Measurements from ENCODE around the gene DGCR2.

DGCR2 gene

DNA sequence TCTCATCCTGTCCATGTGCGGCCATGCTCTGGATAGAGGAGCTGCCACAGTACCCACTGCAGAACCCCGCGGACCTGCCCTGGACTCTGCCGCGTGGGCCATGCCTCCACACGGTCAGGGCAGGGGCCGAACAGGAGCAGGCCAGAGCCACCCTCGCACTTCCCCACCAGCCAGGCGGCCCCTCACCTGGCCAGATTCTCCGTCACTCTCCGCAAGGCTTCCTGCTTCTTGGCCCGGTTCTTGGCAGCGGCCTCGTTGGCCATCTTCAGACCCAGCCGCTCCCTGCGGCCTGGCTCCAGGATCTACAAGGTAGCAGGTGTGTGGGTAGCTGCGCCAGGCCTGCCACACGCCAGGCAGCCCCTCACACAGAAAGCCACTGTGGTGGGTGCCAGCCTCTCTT is 12.7 kb upstream of the DGCR2 start:
- Histone ChIP-seq H3K36me3 (ENCODE audit: control insufficient read depth, insufficient read depth, low read length) (peaks cover 50% of the 10 kb centered on the region), H3K4me3 (replicated peaks; ENCODE audit: low read depth, low read length) (no peak overlapping the region), H3K27me3 (replicated peaks; ENCODE audit: control insufficient read depth, insufficient read depth, low read length) (no peaks in the 10 kb centered on the region)
- no peak for DNase-seq (ENCODE audit: extremely low read depth, insufficient read length)
- TF ChIP-seq, protein P1, sequence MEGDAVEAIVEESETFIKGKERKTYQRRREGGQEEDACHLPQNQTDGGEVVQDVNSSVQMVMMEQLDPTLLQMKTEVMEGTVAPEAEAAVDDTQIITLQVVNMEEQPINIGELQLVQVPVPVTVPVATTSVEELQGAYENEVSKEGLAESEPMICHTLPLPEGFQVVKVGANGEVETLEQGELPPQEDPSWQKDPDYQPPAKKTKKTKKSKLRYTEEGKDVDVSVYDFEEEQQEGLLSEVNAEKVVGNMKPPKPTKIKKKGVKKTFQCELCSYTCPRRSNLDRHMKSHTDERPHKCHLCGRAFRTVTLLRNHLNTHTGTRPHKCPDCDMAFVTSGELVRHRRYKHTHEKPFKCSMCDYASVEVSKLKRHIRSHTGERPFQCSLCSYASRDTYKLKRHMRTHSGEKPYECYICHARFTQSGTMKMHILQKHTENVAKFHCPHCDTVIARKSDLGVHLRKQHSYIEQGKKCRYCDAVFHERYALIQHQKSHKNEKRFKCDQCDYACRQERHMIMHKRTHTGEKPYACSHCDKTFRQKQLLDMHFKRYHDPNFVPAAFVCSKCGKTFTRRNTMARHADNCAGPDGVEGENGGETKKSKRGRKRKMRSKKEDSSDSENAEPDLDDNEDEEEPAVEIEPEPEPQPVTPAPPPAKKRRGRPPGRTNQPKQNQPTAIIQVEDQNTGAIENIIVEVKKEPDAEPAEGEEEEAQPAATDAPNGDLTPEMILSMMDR (IDR thresholded peaks at IDR 0.05; ENCODE audit: insufficient read depth, low read length, poor library complexity, severe bottlenecking), result no peak

DNA sequence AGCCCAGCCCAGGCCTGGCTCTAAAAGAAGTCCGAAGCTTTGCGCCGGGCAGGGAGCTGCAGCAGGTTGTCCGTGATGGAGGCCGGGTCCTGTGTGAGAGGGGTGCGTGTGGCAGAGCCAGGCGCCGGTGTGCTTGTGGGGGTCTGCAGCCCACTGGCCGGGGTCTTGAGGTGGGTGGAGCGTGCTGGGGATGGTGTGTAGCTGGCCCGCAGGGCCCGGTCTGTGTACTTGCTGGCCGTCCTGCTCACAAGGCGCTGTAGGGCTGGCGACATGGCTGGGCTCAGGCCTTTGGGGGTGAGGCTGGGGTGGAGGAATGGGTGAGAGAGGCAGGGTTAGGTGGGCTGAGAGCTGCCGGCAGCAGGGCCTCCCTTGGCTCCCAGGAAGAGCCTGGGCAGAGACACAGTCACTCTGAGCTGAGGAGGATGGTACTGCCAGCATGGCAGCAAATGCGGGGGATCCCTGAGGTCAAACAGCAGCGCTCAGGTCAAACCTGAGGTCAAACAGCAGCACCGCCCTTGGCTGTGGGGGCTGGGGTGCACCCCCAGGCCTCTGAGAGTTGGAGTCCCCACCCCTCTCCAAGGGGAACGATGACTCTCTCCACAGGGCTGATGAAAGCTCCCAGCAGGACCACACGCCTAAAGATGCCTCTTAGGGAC is 12.1 kb upstream of the DGCR2 start:
- no peak for DNase-seq (ENCODE audit: extremely low read depth, insufficient read length)

DNA sequence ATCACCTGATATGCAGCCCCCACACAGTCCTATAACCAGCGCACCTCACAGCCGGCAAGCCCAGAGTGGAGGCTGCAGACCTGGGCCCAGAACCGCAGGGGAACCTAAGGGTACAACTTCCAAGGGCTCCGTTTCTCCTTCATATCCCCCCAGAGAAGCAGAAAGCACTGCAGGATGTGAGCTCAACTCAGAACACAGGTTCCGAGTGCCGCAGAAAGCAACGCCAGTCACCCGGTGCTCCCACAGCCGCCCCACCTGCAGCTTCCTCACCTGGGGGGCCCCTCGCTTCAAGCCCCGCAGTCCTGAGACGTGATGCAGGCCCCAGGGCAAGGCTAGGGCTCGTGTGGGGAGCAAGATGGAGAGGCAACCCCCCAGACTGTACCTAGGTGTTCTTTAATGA is 11.3 kb upstream of the DGCR2 start:
- H3K27me3 ChIP-seq (replicated peaks; ENCODE audit: control insufficient read depth, insufficient read depth, low read length), result no peaks in the 10 kb centered on the region
- no peak overlapping the region for H3K4me3 ChIP-seq (replicated peaks; ENCODE audit: low read depth, low read length)
- peaks cover 39% of the 10 kb centered on the region for H3K36me3 ChIP-seq (ENCODE audit: control insufficient read depth, insufficient read depth, low read length)
- DNase-seq (ENCODE audit: extremely low read depth, insufficient read length), result no peak
- TF ChIP-seq, protein P1 (IDR thresholded peaks at IDR 0.05; ENCODE audit: insufficient read depth, low read length, poor library complexity, severe bottlenecking), result no peak

More for the DNA sequence above, 12.1 kb upstream of the DGCR2 start:
- peaks cover 45% of the 10 kb centered on the region for H3K36me3 ChIP-seq (ENCODE audit: control insufficient read depth, insufficient read depth, low read length)
- TF ChIP-seq, protein P1 (IDR thresholded peaks at IDR 0.05; ENCODE audit: insufficient read depth, low read length, poor library complexity, severe bottlenecking), result no peak
- no peak overlapping the region for H3K4me3 ChIP-seq (replicated peaks; ENCODE audit: low read depth, low read length)
- H3K27me3 ChIP-seq (replicated peaks; ENCODE audit: control insufficient read depth, insufficient read depth, low read length), result no peaks in the 10 kb centered on the region

DNA sequence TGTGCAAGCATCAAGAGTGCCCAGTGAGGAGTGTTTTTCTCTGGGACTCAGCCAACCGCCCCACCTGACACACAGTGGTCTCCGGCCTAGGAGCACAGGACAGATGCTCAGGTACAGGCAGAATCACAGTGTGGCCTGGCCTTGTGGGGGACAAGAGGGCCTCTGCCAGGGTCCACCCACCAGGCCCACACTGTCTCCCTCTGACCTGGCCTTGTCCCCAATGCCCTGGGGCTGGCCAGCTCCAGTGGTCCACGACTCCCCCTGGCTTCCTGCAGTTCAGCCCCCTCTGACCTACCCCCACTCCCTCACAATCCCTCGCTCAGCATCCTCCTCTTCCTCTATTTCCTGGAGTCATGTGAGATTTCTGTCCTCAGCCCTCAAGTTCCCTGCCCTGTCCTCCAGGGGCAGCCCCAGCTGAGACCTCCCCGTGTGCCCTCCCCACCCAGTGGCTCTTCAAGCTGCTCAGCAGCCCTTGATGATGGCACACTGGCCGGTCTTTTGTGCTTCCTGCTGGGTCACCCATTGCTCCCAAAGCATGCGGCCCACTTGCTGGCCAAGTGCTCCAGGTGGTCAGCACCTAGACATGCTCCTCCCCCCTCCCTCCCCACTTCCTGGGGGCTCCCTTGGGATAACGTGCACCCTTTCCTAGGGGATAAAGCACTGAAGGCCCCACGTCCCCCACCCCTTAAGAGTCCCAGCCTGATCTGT is 10.6 kb upstream of the DGCR2 start:
- TF ChIP-seq, protein P1 (IDR thresholded peaks at IDR 0.05; ENCODE audit: insufficient read depth, low read length, poor library complexity, severe bottlenecking), result no peak
- no peak overlapping the region for H3K4me3 ChIP-seq (replicated peaks; ENCODE audit: low read depth, low read length)
- DNase-seq (ENCODE audit: extremely low read depth, insufficient read length), result no peak
- no peaks in the 10 kb centered on the region for H3K27me3 ChIP-seq (replicated peaks; ENCODE audit: control insufficient read depth, insufficient read depth, low read length)
- peaks cover 32% of the 10 kb centered on the region for H3K36me3 ChIP-seq (ENCODE audit: control insufficient read depth, insufficient read depth, low read length)

DNA sequence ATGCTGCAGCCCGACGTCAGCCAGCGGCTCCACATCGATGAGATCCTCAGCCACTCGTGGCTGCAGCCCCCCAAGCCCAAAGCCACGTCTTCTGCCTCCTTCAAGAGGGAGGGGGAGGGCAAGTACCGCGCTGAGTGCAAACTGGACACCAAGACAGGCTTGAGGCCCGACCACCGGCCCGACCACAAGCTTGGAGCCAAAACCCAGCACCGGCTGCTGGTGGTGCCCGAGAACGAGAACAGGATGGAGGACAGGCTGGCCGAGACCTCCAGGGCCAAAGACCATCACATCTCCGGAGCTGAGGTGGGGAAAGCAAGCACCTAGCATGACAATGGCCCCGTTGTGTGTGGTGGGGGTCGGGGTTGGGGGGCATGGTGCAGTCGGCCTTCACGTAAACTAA is 9.9 kb upstream of the DGCR2 start:
- TF ChIP-seq, protein P1 (IDR thresholded peaks at IDR 0.05; ENCODE audit: insufficient read depth, low read length, poor library complexity, severe bottlenecking), result no peak
- Histone ChIP-seq H3K27me3 (replicated peaks; ENCODE audit: control insufficient read depth, insufficient read depth, low read length) (no peaks in the 10 kb centered on the region), H3K36me3 (ENCODE audit: control insufficient read depth, insufficient read depth, low read length) (peaks cover 25% of the 10 kb centered on the region), H3K4me3 (replicated peaks; ENCODE audit: low read depth, low read length) (no peak overlapping the region)
- DNase-seq (ENCODE audit: extremely low read depth, insufficient read length), result no peak

Data from GM06990 (cell line).